MM.1S (cell line): ENCODE measurements around the gene CHST11.
"Not testable (repeated sequence)": the region's sequence is repeated elsewhere in the genome, so short reads cannot be mapped to it uniquely, and the experiment has no call there.

Experiments
- DNase-seq: peaks from one replicate; pipeline ENCODE4 v3.0.0-alpha.2; 2015
- H2AFZ ChIP-seq: fragments of 300-600 bp; sonication (generic); 2 replicates; pipeline ENCODE4 v1.6.0; 2016; ENCODE audit warnings: antibody characterized with exemption, low read length
- H3F3A ChIP-seq: fragments of 300-600 bp; sonication (generic); 2 replicates; pipeline ENCODE4 v1.6.1; 2016; ENCODE audit warnings: mild to moderate bottlenecking, antibody characterized with exemption, low read length, moderate library complexity, mixed read lengths; ENCODE audit not compliant: insufficient read depth
- H3K27ac ChIP-seq: fragments of 300-600 bp; sonication (generic); 2 replicates; pipeline ENCODE4 v1.5.1; 2016; ENCODE audit warnings: mild to moderate bottlenecking, low read length
- H3K27me3 ChIP-seq: fragments of 300-600 bp; sonication (generic); replicated peaks from 2 replicates; pipeline ENCODE4 v1.6.0; 2016; ENCODE audit warnings: low read length; ENCODE audit not compliant: insufficient read depth
- H3K36me3 ChIP-seq: fragments of 300-600 bp; sonication (generic); replicated peaks from 2 replicates; pipeline ENCODE4 v1.6.1; 2016; ENCODE audit warnings: mild to moderate bottlenecking, low read length, mixed read lengths; ENCODE audit not compliant: insufficient read depth
- H3K4me1 ChIP-seq: fragments of 300-600 bp; sonication (generic); 2 replicates; pipeline ENCODE4 v1.6.1; 2016; ENCODE audit warnings: low read length, mixed read lengths
- H3K4me2 ChIP-seq: fragments of 300-600 bp; sonication (generic); 2 replicates; pipeline ENCODE4 v1.6.0; 2016; ENCODE audit warnings: low read depth, low read length
- H3K4me3 ChIP-seq: fragments of 300-600 bp; sonication (generic); 2 replicates; pipeline ENCODE4 v1.5.1; 2016; ENCODE audit warnings: low read length, mixed read lengths
- H3K79me2 ChIP-seq: fragments of 300-600 bp; sonication (generic); 2 replicates; pipeline ENCODE4 v1.6.1; 2016; ENCODE audit warnings: mixed run types, low read length, mixed read lengths
- H3K9ac ChIP-seq: fragments of 300-600 bp; sonication (generic); 2 replicates; pipeline ENCODE4 v1.6.1; 2016; ENCODE audit warnings: low read length, mixed read lengths
- H3K9me2 ChIP-seq: fragments of 300-600 bp; sonication (generic); replicated peaks from 2 replicates; pipeline ENCODE4 v1.6.1; 2016; ENCODE audit warnings: mild to moderate bottlenecking, low read length, mixed read lengths; ENCODE audit not compliant: insufficient read depth
- H3K9me3 ChIP-seq: fragments of 300-600 bp; sonication (generic); replicated peaks from 2 replicates; pipeline ENCODE4 v1.6.1; 2016; ENCODE audit warnings: mild to moderate bottlenecking, low read length, mixed read lengths; ENCODE audit not compliant: insufficient read depth
- H4K20me1 ChIP-seq: fragments of 300-600 bp; sonication (generic); 2 replicates; pipeline ENCODE4 v1.6.1; 2016; ENCODE audit warnings: mild to moderate bottlenecking, low read length, moderate library complexity, mixed read lengths; ENCODE audit not compliant: insufficient read depth
- CTCF ChIP-seq: fragments of 300-600 bp; sonication (generic); IDR thresholded peaks from 2 replicates; pipeline ENCODE4 v1.5.1; 2016; ENCODE audit warnings: antibody characterized with exemption, low read length, mixed read lengths
- EZH2 ChIP-seq: fragments of 300-600 bp; sonication (generic); optimal IDR thresholded peaks from 2 replicates; pipeline ENCODE3; 2017; ENCODE audit warnings: low read depth, mild to moderate bottlenecking, antibody characterized with exemption, low read length, mixed read lengths
- EZH2phosphoT487 ChIP-seq: fragments of 300-600 bp; sonication (generic); IDR thresholded peaks from 2 replicates; pipeline ENCODE4 v1.6.1; 2018; ENCODE audit warnings: antibody characterized with exemption, low read length

The CHST11 gene

DNA sequence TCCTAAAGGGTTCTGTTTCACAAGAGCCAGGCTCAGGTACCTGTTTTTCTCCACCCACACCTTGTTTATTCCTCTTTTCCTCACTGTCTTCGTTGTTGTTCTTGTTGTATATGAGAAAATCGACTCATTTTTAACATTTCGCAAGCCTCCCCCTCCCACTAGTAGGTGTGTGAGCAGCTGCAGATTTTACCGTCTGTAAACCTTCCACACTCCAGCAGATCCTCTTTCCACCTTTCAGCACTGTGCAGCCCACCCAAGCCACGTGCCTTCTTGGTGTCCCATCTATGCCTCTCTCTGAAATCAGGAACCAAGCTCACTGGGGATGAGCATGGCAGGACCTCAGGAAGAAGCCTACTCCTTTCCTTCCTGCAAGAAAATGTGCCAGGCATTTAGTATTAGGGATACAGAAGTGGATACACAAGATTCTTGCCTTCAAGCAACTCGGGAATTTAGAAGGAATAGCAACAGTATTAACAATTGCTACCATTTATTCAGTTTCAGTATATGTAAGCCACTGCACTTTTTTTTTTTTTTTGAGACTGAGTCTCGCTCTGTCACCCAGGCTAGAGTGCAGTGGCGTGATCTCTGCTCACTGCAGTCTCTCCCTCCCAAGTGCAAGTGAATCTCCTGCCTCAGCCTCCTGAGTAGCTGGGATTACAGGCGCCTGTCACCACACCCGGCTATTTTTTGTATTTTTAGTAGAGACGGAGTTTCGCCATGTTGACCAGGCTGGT, 113.6 kb downstream of the CHST11 start:
- Histone ChIP-seq H3K27me3 (no peaks in the 10 kb centered on the region), H3K9me3 (no peaks in the 10 kb centered on the region), H3K9ac (no peak overlapping the region), H2AFZ (no peak overlapping the region), H3F3A (no peaks in the 10 kb centered on the region), H3K4me2 (no peak overlapping the region), H3K4me1 (peaks cover 3% of the 10 kb centered on the region; the same call in 1 of the 2 replicates), H4K20me1 (no peaks in the 10 kb centered on the region), H3K4me3 (no peak overlapping the region), H3K36me3 (no peaks in the 10 kb centered on the region), H3K27ac (no peak overlapping the region), H3K9me2 (no peaks in the 10 kb centered on the region), H3K79me2 (peaks cover 12% of the 10 kb centered on the region; the same call in 1 of the 2 replicates)
- DNase-seq = no peak
- TF ChIP-seq CTCF (no peak), EZH2 (no peak), EZH2phosphoT487 (no peak)

DNA sequence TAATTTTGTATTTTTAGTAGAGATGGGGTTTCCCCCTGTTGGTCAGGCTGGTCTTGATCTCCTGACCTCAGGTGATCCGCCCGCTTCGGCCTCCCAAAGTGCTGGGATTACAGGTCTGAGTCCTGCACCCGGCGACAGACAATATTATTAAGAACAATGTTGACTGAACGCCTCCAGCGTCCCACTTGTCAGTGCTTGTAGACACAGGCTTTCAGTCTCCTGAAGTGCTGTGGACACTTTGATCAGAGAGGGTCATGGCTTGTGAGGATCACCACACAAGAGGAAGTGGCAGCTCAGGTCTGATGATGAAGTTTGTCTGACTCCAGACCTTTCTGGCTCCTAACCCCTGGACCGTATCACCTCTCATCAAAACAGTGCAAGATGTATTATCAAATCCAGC, 114.6 kb downstream of the CHST11 start:
- Histone ChIP-seq H3K4me1 (peaks cover 3% of the 10 kb centered on the region; the same call in 1 of the 2 replicates), H3F3A (no peaks in the 10 kb centered on the region)

DNA sequence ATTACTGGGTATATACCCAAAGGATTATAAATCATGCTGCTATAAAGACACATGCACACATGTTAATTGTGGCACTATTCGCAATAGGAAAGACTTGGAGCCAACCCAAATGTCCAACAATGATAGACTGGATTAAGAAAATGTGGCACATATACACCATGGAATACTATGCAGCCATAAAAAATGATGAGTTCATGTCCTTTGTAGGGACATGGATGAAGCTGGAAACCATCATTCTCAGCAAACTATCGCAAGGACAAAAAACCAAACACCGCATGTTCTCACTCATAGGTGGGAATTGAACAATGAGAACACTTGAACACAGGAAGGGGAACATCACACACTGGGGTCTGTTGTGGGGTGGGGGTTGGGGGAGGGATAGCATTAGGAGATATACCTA, 117.6 kb downstream of the CHST11 start:
- H2AFZ ChIP-seq, H3F3A ChIP-seq, H3K27me3 ChIP-seq, H3K4me3 ChIP-seq, DNase-seq, H3K9me2 ChIP-seq, H3K9ac ChIP-seq, H3K4me2 ChIP-seq, H3K9me3 ChIP-seq, H4K20me1 ChIP-seq, H3K36me3 ChIP-seq, H3K27ac ChIP-seq, H3K4me1 ChIP-seq: not testable (repeated sequence)
- H3K79me2 ChIP-seq = peaks cover 22% of the 10 kb centered on the region

More for the DNA sequence above, 114.6 kb downstream of the CHST11 start:
- Histone ChIP-seq H3K27me3 (no peaks in the 10 kb centered on the region), H3K4me2 (no peak overlapping the region), H3K9ac (no peak overlapping the region), H3K9me3 (no peaks in the 10 kb centered on the region), H3K36me3 (no peaks in the 10 kb centered on the region), H3K9me2 (no peaks in the 10 kb centered on the region), H3K79me2 (peaks cover 17% of the 10 kb centered on the region; the same call in 1 of the 2 replicates), H3K27ac (no peak overlapping the region), H4K20me1 (no peaks in the 10 kb centered on the region), H2AFZ (no peak overlapping the region), H3K4me3 (no peak overlapping the region)
- DNase-seq = no peak
- TF ChIP-seq EZH2 = no peak
- no peak for TF ChIP-seq EZH2phosphoT487
- TF ChIP-seq CTCF = no peak

DNA sequence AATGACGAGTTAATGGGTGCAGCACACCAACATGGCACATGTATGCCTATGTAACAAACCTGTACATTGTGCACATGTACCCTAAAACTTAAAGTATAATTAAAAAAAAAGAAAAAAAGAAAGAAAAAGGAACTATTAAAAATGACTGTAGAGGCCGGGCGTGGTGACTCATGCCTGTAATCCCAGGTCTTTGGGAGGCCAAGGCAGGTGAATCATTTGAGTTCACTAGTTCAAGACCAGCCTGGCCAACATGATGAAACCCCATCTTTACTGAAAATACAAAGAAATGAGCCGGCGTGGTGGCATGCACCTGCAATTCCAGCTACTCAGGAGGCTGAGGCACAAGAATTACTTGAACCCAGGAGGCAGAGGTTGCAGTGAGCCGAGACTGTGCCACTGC, 118.0 kb downstream of the CHST11 start:
- not testable (repeated sequence) for H3K9ac ChIP-seq, H2AFZ ChIP-seq, H3K27ac ChIP-seq, H3F3A ChIP-seq, H4K20me1 ChIP-seq, H3K36me3 ChIP-seq, H3K27me3 ChIP-seq, DNase-seq, H3K4me3 ChIP-seq, H3K9me3 ChIP-seq, H3K4me1 ChIP-seq, H3K4me2 ChIP-seq, H3K9me2 ChIP-seq
- H3K79me2 ChIP-seq = peaks cover 26% of the 10 kb centered on the region
